ENCODE measurements around the gene RFX7.

Gene RFX7

DNA sequence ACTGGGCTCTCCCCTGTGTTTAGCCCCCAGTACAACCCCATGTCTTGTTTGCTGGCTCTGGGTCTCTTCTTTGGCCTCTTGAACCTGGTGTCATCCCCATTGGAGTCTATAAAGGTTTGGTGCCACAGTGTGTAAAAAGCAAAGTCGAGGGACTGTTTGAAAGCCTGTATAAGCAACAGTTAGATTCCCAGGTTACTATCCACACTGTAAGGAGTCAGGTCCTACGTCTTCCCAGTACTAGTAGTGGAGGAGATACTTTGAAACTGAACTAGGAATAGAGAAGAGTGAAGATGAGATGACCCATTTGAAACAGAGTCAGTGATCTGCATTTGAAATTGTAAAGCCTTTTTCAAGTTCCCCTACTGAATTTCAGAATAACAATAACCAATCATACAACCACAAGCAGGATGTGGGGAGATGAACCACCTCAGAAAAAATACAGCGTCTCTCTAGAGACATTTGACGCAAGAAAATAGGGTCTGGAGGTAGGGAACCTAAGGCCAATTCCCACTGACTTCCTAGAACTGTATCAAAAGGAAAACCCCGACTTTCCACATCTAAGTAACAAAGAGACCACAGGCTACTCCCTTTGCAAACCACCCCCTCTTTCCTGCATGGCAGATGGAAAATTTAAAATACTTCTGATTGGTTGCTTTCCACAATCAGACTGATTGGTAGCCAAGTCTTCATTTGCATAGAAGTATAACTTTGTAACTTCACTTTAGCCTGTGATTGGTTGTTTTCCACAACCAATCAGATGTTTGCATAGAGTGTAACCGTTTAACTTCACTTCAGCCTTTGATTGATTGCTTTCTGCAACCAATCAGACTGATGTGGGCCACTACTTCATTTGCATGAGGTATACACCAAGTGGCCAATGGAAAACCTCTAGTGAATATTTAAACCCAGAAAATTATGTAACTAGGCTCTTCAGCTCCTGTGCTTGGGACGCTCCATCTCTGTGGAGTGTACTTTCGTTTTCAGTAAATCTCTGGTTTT is 200.4 kb downstream of the RFX7 start:
- peak; percentile 50 to 85 (median 64) for DNase-seq

DNA sequence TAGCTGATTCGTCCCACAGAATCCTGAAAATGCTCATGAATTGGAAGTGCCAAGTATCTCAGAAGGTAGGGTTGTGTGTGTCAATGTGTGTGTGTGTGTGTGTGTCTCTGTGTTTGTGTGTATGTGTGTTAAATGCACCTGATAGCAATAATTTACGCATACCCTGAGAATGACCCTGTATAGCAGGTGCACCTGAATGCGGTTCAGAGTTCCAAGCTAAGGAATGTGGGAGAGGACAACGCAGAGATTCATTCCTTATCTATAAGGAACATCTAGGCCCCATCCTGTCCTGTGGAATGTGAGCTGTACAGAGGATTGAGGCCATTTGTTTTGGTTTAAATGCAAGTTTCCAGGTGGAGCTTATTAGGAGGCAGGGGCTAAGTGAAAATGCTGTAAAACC is 201.2 kb downstream of the RFX7 start:
- DNase-seq: no peak

DNA sequence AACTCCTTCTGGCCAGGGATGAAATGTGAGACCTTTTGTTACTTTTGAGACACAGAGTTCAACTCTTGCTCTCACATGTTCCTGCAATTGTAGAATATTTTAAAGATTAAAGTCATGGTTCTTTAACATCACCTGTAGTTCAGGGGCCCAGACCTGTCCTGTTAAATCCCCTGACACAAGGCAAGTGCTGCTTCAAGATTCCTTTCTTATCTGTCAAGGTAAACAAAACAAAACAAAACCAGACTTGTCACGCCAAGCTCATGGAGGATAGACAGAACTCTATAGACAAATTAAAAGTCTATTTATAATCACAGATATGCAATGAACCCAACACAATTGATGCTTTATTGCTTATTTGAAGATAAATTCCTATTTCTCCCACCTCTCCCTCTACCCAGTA is 201.6 kb downstream of the RFX7 start:
- no peak for DNase-seq

DNA sequence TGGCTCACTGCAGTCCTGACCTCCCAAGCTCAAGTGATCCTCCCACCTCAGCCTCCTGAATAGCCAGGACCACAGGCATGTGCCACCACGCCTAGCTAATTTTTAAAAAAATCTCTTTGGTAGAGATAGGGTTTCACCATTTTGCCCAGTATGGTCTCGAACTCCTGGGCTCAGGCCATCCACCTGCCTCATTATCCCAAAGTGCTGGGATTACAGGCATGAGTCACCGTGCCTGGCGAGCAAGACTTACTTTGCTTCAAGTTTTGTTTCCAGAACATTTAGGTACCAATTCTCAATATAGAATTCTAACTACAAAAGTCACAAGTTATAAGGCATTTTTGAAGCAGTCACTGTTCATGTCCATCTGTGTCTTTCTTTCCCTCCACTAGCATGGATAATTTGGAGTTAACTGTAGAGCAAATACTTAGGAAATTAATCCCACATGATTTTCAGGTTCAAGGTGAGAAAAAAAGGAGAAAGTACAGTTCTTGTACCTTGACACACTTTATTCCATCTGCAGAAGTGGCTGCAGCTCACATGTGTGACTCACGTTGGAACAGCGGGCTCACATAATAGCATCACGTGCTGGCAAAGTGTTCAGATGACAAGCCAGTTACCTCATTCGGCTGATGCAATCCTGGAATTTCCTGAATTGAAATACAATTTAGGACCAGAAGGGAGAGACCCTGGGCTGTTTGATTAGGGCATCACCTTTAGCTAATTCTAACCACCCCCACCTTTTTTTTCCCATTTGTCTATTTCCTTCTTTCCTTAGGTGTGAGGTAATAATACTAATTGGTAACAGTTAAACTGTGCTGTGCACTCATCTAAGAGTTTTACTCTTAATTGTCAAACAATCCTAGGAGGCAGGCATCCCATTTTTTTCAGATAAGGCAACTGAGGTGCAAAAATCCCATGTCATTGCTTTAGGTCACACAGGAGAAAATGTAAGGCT is 203.3 kb downstream of the RFX7 start:
- peak; percentile 83 to 93 (median 86) for DNase-seq

DNA sequence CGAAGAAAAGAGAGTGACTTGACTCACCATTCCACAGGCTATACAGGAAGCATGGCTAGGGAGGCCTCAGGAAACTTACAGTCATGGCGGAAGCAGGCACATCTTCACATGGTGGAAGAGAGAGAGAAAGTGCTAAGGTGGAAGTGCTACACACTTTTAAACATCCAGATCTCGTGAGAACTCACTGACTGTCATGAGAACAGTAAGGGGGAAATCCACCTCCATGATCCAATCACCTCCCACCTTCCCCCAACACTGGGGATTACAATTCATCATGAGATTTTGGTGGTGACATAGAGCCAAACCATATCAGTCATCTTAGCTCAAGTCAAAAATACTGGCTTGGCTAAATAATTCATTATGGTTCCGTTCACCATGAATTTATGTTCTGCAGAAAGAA is 205.0 kb downstream of the RFX7 start:
- DNase-seq: peak; percentile 45 to 76 (median 50)

DNA sequence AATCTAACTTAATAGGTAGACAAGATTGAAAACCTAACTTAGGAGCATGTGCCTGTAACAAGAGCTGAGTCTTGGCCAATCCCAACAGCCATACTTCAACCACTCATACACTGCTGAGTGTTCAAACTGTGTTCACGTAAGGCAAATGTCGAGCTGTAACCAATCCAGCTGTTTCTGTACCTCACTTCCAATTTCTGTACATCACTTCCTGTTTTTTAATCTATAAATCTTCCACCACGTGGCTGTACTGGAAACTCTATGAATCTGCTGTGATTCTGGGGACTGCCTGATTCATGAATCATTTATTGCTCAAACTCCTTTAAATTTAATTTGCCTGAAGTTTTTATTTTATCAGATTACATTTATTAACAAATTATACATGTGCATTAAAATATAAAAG is 205.7 kb downstream of the RFX7 start:
- peak; percentile 67 to 92 (median 82) for DNase-seq
